ENCODE measurements around the gene HDHD5. TPM values are rescaled to one million over a fixed set of nuclear protein-coding genes. Genes with fewer than 3 reads are reported as not detected.

Gene HDHD5
- 10 to 100 TPM; 36.8 to 50.4 (median 39.7) TPM for total RNA-seq

- 0 to 1% methylated on average over 6 to 101 of the region's 114 CpGs for WGBS, 2 donors
- TF ChIP-seq CTCF (IDR thresholded peaks at IDR 0.05) = no peak
- TF ChIP-seq POLR2A (IDR thresholded peaks at IDR 0.05) = no peak
- peak; percentile 85 to 98 for DNase-seq (ENCODE audit: low spot score in 2 of 2)
- peak within 1 kb of the TSS; percentile 50 for H3K4me3 ChIP-seq (ENCODE audit: low read depth, poor library complexity, severe bottlenecking)
- intact Hi-C loops (cut with DNase I; ENCODE audit: low total_unique reads) = no loop called here
These were observed at the start of gene HDHD5 for GRCh38 chr22:17158568-17159503. Gene HDHD5 (minus strand): TSS chr22:17159277. CDS start chr22:17159251, 26 bp downstream.

- 59 to 62% methylated on average over 7 of the region's 7 CpGs for WGBS, 2 donors
- DNase-seq (ENCODE audit: low spot score in 2 of 2) = no peak
- TF ChIP-seq CTCF (IDR thresholded peaks at IDR 0.05) = no peak
- TF ChIP-seq POLR2A (IDR thresholded peaks at IDR 0.05) = no peak
- intact Hi-C loops (cut with DNase I; ENCODE audit: low total_unique reads) = no loop called here
- no peak overlapping the region for H3K4me3 ChIP-seq (ENCODE audit: low read depth, poor library complexity, severe bottlenecking)
These were observed 46.4 kb upstream of the HDHD5 start for GRCh38 chr22:17205432-17205831.

GRCh38 chr22:17201285-17201945 lies 42.3 kb upstream of the HDHD5 start:
- H3K4me3 ChIP-seq (ENCODE audit: low read depth, poor library complexity, severe bottlenecking) = no peak overlapping the region
- 38 to 46% methylated on average over 8 of the region's 8 CpGs for WGBS, 2 donors
- intact Hi-C loops (cut with DNase I; ENCODE audit: low total_unique reads) = no loop called here
- DNase-seq (ENCODE audit: low spot score in 2 of 2) = no peak
- TF ChIP-seq CTCF (IDR thresholded peaks at IDR 0.05) (no peak), POLR2A (IDR thresholded peaks at IDR 0.05) (no peak)

GRCh38 chr22:17199003-17199731 lies 40.1 kb upstream of the HDHD5 start:
- WGBS, 2 donors = 21 to 25% methylated on average over 20 of the region's 20 CpGs

More at GRCh38 chr22:17199003-17199731, 40.1 kb upstream of the HDHD5 start:
- DNase-seq (ENCODE audit: low spot score in 2 of 2) = peak in 1 of 2 donors; percentile 21
- no peak overlapping the region for H3K4me3 ChIP-seq (ENCODE audit: low read depth, poor library complexity, severe bottlenecking)
- TF ChIP-seq CTCF (IDR thresholded peaks at IDR 0.05) = no peak
- no peak for TF ChIP-seq POLR2A (IDR thresholded peaks at IDR 0.05)
- intact Hi-C loops (cut with DNase I; ENCODE audit: low total_unique reads) = no loop called here
